HL-60/S4 (cell line): ENCODE measurements around the gene CRHR1.

ENCODE experiments used
- in situ Hi-C: fragments of 300-500 bp; cut with MboI; formaldehyde crosslinking; loops from 2 replicates; pipeline ENCODE4 v1.14.3; 2022; ENCODE audit warnings: low sequenced_read_pairs

Gene CRHR1

DNA sequence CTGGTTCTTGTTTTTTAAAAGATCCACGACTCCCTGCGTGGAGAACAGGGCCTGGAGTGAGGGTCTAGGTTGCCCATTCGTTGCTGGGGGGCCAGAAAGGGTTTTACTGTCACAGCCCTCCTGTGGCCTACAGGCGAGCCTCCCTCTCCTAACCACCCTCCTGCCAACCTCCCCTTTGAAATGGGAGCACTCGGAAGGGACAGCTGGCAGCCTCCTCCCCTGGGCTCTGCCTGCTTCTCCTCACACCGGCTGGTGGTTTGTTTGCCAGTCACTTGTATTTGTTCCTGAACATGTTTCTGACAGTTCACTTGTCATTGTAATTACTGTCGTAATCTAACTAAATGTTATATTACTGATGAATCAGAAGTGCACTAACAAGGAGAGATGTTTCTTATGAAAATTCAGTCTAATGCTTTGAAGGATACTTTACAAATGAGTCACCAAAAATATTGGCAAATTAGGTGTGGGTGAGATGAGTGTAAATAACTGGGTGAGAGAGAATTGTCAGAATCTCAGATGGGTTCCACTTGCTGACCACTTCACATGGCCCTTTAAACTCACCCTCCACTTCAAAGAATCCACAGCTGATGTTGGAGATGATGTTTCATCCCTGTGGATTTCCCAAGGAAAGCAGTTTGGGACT lies 57.9 kb downstream of the CRHR1 start:
- in situ Hi-C loops, result no loop called here

DNA sequence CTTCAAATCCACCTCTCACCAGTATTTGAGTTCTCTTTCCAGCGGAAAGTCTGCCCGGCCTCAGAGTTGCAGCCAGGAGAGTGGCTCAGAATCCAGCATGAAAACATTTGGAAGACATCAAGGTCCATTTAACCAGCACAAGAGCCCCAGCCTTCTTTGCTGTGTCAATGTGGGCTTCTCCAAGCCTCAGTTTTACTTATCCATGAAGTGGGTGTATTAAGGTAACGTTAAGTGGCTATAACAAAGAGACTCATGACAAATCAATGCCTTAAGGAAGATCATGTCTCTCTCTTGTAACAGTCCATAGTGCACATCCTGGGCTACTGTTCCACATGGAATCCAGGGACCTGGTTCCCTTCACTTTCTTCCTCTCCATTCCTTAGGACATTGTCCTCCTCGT lies 59.6 kb downstream of the CRHR1 start:
- in situ Hi-C loops, result no loop called here

DNA sequence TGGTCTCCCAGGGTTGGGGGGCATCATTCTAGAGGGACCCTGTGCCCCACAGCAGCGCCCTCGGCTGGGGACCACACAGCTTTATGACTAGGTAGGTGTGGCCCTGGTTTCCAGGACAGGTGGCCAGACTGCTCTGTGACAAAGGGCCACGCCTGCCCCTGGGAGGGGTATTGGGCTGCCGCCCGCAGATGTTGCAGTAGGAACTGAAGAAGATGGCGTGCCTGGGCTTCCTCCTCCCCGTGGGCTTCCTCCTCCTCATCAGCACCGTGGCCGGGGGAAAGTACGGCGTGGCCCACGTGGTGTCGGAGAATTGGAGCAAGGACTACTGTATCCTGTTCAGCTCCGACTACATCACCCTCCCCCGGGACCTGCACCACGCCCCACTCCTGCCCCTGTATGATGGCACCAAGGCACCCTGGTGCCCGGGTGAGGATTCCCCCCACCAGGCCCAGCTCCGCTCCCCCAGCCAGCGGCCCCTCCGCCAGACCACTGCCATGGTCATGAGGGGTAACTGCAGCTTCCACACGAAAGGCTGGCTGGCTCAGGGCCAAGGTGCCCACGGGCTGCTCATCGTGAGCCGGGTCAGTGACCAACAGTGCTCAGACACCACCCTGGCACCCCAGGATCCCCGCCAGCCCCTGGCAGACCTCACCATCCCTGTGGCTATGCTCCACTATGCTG lies 60.7 kb downstream of the CRHR1 start, which contains the start of gene SPPL2C:
SPPL2C (plus strand) TSS at position 187 of the 681 bp plus-strand sequence; CDS start at position 213, 26 bp downstream.
- in situ Hi-C loops, result no loop called here

DNA sequence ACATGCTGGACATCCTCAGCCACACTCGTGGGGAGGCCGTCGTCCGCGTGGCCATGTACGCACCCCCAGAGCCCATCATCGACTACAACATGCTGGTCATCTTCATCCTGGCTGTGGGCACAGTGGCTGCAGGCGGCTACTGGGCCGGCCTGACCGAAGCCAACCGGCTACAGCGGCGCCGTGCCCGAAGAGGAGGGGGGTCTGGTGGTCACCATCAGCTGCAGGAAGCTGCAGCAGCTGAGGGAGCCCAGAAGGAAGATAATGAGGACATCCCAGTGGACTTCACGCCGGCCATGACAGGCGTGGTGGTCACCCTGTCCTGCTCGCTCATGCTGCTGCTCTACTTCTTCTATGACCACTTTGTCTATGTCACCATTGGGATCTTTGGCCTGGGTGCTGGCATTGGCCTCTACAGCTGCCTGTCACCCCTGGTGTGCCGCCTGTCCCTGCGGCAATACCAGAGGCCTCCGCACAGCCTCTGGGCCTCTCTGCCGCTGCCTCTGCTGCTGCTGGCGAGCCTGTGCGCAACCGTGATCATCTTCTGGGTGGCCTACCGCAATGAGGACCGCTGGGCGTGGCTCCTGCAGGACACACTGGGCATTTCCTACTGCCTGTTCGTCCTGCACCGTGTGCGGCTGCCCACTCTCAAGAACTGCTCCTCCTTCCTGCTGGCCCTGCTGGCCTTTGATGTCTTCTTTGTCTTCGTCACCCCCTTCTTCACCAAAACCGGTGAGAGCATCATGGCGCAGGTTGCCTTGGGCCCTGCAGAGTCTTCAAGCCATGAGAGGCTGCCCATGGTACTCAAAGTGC lies 61.5 kb downstream of the CRHR1 start:
- in situ Hi-C loops, result no loop called here

DNA sequence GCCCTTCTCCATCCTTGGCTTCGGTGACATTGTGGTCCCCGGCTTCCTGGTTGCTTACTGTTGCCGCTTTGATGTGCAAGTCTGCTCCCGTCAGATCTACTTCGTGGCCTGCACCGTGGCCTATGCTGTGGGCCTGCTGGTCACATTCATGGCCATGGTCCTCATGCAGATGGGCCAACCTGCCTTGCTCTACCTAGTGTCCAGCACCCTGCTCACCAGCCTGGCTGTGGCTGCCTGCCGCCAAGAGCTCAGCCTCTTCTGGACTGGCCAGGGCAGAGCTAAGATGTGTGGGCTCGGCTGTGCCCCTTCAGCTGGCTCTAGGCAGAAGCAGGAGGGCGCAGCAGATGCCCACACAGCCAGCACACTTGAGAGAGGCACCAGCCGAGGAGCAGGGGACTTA lies 62.1 kb downstream of the CRHR1 start:
- in situ Hi-C loops, result no loop called here

- in situ Hi-C loops, result no loop called here
Observed at GRCh38 chr17:45846646-45847045, 62.5 kb downstream of the CRHR1 start.

DNA sequence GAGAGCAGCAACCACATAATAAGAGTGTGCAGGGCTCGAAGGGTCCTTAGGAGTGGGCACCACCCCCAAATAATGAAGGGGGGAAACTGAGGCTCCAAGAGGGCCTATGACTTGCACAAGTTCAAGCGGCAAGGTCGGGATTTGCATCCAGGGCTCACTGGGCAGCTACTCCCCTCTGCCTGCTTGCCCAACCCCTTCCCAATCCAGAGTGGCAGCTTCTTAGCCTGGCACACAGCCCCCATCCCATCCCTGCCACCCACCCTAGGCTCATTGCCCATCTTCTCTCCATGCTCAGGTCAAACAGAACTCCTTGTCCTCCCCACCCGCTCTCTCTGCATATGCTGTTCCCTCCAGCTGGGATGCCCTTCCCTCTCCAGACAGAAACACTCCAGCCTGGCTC lies 63.0 kb downstream of the CRHR1 start:
- in situ Hi-C loops, result no loop called here

- in situ Hi-C loops, result no loop called here
Observed at GRCh38 chr17:45847747-45848146, 63.6 kb downstream of the CRHR1 start.

DNA sequence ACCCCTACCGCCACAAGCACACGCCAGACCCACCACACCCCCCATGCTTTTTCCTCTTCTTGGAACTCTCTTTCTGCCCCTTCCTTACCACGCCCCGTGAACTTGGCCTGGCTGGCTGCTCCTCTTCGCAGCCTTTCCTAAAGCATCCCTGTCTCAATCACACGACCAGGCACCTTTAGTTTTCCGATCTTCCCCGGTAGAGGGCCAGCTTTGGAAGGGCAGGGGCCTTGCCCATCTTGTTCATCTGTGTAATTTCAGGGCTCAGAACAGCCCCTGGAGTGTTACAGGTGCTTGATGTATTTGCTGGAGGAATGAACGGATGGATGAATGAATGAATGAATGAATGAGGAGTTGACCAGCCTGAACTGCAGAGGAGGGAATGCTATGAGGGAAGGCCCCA lies 64.3 kb downstream of the CRHR1 start:
- in situ Hi-C loops, result no loop called here

DNA sequence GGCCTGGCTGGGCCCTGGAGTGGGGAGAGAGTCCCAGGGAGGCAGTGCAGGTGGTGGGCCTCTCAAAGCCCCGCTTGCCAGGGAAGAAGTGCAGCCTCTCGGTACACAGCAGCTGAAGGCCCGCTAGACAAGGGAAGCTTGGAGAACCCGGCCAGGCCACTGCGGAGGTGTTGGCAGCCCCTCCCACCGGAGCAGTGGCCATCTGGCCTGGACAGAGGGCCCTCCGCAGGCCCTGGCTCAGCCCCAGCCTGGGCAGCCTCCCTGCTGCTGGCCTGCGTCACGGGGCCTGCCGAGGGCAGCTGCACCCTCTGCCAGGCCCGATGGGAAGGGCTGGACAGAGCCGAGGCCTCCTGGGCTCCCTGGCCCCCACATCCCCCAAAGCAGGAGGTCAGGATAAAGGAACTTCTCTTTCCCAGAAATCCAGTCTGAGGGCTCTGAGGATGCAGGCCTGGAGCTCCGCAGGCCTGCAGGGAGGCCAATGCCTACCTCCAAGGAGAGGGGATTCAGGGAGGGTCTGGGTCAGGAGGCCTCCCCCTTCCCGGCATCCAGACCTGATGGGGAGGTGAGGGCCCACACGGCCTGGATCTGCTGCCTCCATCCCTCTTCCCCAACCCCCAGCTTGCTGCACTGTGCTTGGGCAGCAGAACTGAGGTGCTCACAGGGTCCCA lies 64.9 kb downstream of the CRHR1 start:
- in situ Hi-C loops, result no loop called here

GRCh38 chr17:45849536-45849990 lies 65.4 kb downstream of the CRHR1 start:
- in situ Hi-C loops, result no loop called here

GRCh38 chr17:45850011-45850410 lies 65.9 kb downstream of the CRHR1 start:
- in situ Hi-C loops, result no loop called here

- in situ Hi-C loops, result no loop called here
Observed at GRCh38 chr17:45850468-45850867, 66.3 kb downstream of the CRHR1 start.

- in situ Hi-C loops, result no loop called here
Observed at GRCh38 chr17:45851022-45851421, 66.9 kb downstream of the CRHR1 start.

GRCh38 chr17:45851464-45851863 lies 67.3 kb downstream of the CRHR1 start:
- in situ Hi-C loops, result no loop called here

DNA sequence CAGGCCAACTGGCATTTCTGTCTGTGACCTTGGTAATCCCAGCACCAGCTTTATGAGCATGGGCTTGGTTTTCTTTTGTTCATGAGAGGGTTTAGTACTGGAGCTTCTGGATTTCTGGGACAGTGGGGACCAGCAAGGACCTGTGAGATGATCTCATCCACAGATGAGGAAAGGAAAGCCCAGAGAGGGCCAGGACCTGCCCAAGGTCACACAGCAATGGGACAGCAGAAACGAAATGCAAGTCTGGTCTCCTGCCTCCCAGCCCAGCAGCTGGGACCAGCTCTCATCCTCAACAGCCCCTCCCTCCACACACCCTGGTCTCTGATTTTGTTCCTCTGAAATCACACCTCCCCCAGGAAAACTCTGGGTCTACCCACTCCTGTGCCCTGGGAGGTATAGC lies 67.8 kb downstream of the CRHR1 start:
- in situ Hi-C loops, result no loop called here

GRCh38 chr17:45852535-45853297 lies 68.6 kb downstream of the CRHR1 start:
- in situ Hi-C loops, result no loop called here

DNA sequence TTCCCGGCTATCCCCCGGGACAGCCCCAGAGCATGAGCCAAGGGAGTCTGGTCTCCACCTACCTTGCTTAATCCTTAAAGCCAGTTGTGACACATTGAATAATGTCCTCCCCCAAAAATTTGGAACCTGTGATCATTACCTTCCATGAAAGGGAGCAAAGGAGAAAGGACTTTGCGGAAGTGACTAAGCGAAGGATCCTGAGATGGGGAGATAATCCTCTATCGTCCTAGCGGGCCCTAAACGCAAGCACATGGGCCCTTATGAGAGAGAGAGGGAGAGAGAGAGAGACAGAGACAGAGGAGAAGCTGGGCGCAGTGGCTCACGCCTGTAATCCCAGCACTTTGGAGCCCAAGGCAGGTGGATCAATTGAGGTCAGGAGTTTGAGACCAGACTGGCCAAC lies 70.1 kb downstream of the CRHR1 start:
- in situ Hi-C loops, result no loop called here

DNA sequence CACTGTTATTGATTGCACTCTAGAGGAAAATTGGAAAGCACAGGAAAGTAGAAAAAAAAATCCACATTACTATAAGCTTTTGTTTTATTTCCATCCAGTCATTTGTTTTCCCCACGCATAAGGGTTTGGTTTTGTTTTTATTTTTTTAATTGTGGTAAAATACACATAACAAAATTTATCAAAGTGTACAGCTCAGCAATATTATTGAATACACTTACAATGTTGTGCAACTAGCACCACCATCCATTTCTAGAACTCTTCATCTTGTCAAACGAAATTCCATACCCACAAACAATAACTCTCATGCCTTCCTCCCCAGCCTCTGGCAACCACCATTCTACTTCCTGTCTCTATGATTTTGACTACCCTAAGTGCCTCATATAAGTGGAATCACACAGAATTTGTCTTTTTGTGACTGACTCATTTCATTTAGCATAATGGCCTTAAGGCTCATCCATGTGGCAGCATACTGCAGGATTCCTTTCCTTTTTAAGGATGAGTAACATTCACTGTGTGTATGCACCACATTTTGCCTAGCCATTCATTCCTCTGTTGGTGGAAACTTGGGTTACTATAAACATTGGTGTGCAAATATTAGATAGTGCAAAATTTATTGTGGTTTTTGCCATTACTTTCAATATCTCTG lies 71.7 kb downstream of the CRHR1 start:
- in situ Hi-C loops, result no loop called here
